ENCODE results near the gene PRPH2. TPM values are rescaled to one million over a fixed set of nuclear protein-coding genes. Genes with fewer than 3 reads are reported as not detected.

PRPH2 gene
- polyA plus RNA-seq, 3 donors, result 0.05 TPM; not detected in 2

DNA sequence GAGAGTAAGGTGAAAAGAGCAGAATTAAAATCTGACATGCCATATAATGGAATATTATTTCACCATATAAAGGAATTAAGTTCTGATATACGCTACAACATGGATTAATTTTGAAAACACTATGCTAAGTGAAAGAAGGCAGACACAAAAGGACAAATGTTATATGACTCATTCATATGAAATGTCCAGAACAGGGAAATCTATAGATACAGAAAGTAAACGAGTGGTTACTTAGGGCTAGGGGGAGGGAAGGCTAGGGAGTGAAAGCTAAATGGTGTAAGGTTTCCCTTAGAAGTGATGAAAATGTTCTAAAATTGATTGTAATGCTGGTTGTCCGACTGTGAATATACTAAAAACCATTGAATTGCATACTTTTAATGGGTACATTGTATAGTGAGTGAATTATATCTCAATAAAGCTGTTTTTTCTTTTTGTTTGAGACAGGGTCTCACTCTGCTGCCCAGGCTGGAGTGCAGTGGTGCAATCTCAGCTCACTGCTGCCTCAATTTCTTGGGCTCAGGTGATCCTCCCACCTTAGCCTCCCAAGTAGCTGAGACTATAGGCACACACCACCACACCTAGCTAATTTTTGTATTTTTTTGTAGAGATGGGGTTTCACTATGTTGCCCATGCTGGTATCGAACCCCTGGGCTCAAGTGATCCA is 8.2 kb downstream of the PRPH2 start:
- H3K9ac ChIP-seq (ENCODE audit: insufficient read depth, low read length, poor library complexity, severe bottlenecking), result no peak overlapping the region
- no peaks in the 10 kb centered on the region for H4K20me1 ChIP-seq (ENCODE audit: insufficient read depth, low read length)
- no peaks in the 10 kb centered on the region for H3K4me1 ChIP-seq (ENCODE audit: control insufficient read depth in 1 of 2, insufficient read depth in 2 of 2, low read length in 2 of 2)
- no CpG with 5 or more reads among the region's 4 CpGs for WGBS (ENCODE audit: insufficient coverage)
- H3K4me3 Mint-ChIP-seq, result no peak overlapping the region
- no peak for DNase-seq
- no peak overlapping the region for H2AFZ ChIP-seq (ENCODE audit: insufficient read depth, low read depth, low read length, poor library complexity, severe bottlenecking)
- no peaks in the 10 kb centered on the region for H3K36me3 Mint-ChIP-seq
- H3K4me3 ChIP-seq (replicated peaks in 1 of 3; ENCODE audit: low read depth in 2 of 3, low read length in 3 of 3), result no peak overlapping the region
- intact Hi-C loops (cut with micrococcal nuclease), result no loop called here
- peaks cover 6 to 16% (median 7%) of the 10 kb centered on the region in 7 donors for H3K9me3 Mint-ChIP-seq
- H3K4me1 Mint-ChIP-seq, result no peaks in the 10 kb centered on the region
- peaks cover 2% of the 10 kb centered on the region in 3 donors for H3K27me3 Mint-ChIP-seq (ENCODE audit: low read depth in 3 of 3)
- H3K36me3 ChIP-seq (replicated peaks in 1 of 2; ENCODE audit: control insufficient read depth in 1 of 2, insufficient read depth in 2 of 2, low read length in 2 of 2), result no peaks in the 10 kb centered on the region
- no peak overlapping the region for H3K27ac Mint-ChIP-seq
- no peak overlapping the region for H3K27ac ChIP-seq (ENCODE audit: low read depth in 1 of 2, low read length in 2 of 2)
- TF ChIP-seq, protein P1, sequence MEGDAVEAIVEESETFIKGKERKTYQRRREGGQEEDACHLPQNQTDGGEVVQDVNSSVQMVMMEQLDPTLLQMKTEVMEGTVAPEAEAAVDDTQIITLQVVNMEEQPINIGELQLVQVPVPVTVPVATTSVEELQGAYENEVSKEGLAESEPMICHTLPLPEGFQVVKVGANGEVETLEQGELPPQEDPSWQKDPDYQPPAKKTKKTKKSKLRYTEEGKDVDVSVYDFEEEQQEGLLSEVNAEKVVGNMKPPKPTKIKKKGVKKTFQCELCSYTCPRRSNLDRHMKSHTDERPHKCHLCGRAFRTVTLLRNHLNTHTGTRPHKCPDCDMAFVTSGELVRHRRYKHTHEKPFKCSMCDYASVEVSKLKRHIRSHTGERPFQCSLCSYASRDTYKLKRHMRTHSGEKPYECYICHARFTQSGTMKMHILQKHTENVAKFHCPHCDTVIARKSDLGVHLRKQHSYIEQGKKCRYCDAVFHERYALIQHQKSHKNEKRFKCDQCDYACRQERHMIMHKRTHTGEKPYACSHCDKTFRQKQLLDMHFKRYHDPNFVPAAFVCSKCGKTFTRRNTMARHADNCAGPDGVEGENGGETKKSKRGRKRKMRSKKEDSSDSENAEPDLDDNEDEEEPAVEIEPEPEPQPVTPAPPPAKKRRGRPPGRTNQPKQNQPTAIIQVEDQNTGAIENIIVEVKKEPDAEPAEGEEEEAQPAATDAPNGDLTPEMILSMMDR (IDR thresholded peaks at IDR 0.05), result no peak
- no peaks in the 10 kb centered on the region for H3K27me3 ChIP-seq (ENCODE audit: control insufficient read depth in 2 of 2, insufficient read depth in 2 of 2, low read length in 2 of 2)
- peaks cover 6 to 9% of the 10 kb centered on the region in 2 donors for H3K9me3 ChIP-seq (replicated peaks in 1 of 2; ENCODE audit: control insufficient read depth in 1 of 2, insufficient read depth in 1 of 2, low read length in 2 of 2)
- H3K4me2 ChIP-seq (replicated peaks; ENCODE audit: extremely low read depth, low read length, poor library complexity, severe bottlenecking), result no peak overlapping the region
- no peaks in the 10 kb centered on the region for H3K79me2 ChIP-seq (ENCODE audit: insufficient read depth, low read length)

DNA sequence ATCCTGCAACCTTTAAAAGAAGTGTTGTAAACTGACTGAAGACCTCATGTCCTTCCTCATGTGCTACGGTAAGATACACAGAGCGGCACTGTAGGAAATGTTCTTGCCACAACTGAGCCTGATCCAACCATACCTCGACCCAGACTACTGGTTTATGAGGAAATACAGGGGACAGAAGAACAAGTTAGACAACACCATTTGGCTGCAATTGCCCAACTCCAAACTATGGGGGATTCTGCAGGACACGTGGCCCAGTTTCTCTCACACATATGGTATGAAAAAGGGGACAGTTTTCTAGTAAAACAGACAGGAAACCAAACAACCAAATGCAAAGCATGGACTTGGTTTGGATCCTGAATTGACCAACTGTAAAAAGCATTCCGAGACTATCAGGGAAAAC is 10.5 kb downstream of the PRPH2 start:
- DNase-seq, result no peak
- no peak overlapping the region for H3K4me3 Mint-ChIP-seq
- H3K4me1 Mint-ChIP-seq, result no peaks in the 10 kb centered on the region
- TF ChIP-seq, protein P1 (IDR thresholded peaks at IDR 0.05), result no peak
- H3K36me3 Mint-ChIP-seq, result no peaks in the 10 kb centered on the region
- intact Hi-C loops (cut with micrococcal nuclease), result no loop called here
- Histone ChIP-seq H3K4me3 (replicated peaks in 1 of 3; ENCODE audit: low read depth in 2 of 3, low read length in 3 of 3) (no peak overlapping the region), H2AFZ (ENCODE audit: insufficient read depth, low read depth, low read length, poor library complexity, severe bottlenecking) (no peak overlapping the region), H3K27ac (ENCODE audit: low read depth in 1 of 2, low read length in 2 of 2) (no peak overlapping the region), H3K36me3 (replicated peaks in 1 of 2; ENCODE audit: control insufficient read depth in 1 of 2, insufficient read depth in 2 of 2, low read length in 2 of 2) (no peaks in the 10 kb centered on the region), H4K20me1 (ENCODE audit: insufficient read depth, low read length) (no peaks in the 10 kb centered on the region), H3K9me3 (replicated peaks in 1 of 2; ENCODE audit: control insufficient read depth in 1 of 2, insufficient read depth in 1 of 2, low read length in 2 of 2) (peaks cover 6 to 9% of the 10 kb centered on the region in 2 donors), H3K9ac (ENCODE audit: insufficient read depth, low read length, poor library complexity, severe bottlenecking) (no peak overlapping the region), H3K79me2 (ENCODE audit: insufficient read depth, low read length) (no peaks in the 10 kb centered on the region), H3K4me1 (ENCODE audit: control insufficient read depth in 1 of 2, insufficient read depth in 2 of 2, low read length in 2 of 2) (no peaks in the 10 kb centered on the region), H3K4me2 (replicated peaks; ENCODE audit: extremely low read depth, low read length, poor library complexity, severe bottlenecking) (no peak overlapping the region), H3K27me3 (ENCODE audit: control insufficient read depth in 2 of 2, insufficient read depth in 2 of 2, low read length in 2 of 2) (no peaks in the 10 kb centered on the region)
- peaks cover 1 to 2% (median 2%) of the 10 kb centered on the region in 3 donors for H3K27me3 Mint-ChIP-seq (ENCODE audit: low read depth in 3 of 3)
- no peak overlapping the region for H3K27ac Mint-ChIP-seq
- peaks cover 6 to 16% (median 7%) of the 10 kb centered on the region in 7 donors for H3K9me3 Mint-ChIP-seq
- 52% methylated on average over 2 of the region's 5 CpGs for WGBS (ENCODE audit: insufficient coverage)
